ENCODE results near the gene COA7.

Gene COA7

GRCh38 chr1:52635321-52636089 is 62.6 kb downstream of the COA7 start:
- no peak for DNase-seq (ENCODE audit: low read depth)

All from GM04504 (cell line).